Neural progenitor cell (in vitro differentiated cells): Measurements from ENCODE around the gene RAD51AP2. TPM values are rescaled to one million over a fixed set of nuclear protein-coding genes. Genes with fewer than 3 reads are reported as not detected.

Experiments used
- DNase-seq: peaks from one replicate; pipeline ENCODE4 v3.0.0-alpha.2; 2016; ENCODE audit warnings: low spot score
- H2AFZ ChIP-seq: fragments of 200-600 bp; sonication (generic); replicated peaks from 2 replicates; pipeline ENCODE4 v1.6.1; 2016; ENCODE audit warnings: antibody characterized with exemption
- H3F3A ChIP-seq: fragments of 200-600 bp; sonication (generic); 2 replicates; pipeline ENCODE4 v1.6.1; 2016; ENCODE audit warnings: antibody characterized with exemption, low read depth
- H3K27ac ChIP-seq: fragments of 200-600 bp; sonication (generic); 2 replicates; pipeline ENCODE4 v1.5.1; 2016; ENCODE audit warnings: mild to moderate bottlenecking
- H3K27me3 ChIP-seq: fragments of 200-600 bp; sonication (generic); 2 replicates; pipeline ENCODE4 v1.6.1; 2016; ENCODE audit warnings: mild to moderate bottlenecking, moderate library complexity
- H3K36me3 ChIP-seq: fragments of 200-600 bp; sonication (generic); 2 replicates; pipeline ENCODE4 v1.5.1; 2016
- H3K4me1 ChIP-seq: fragments of 200-600 bp; sonication (generic); 2 replicates; pipeline ENCODE4 v1.6.1; 2016; ENCODE audit warnings: mixed run types
- H3K4me2 ChIP-seq: fragments of 200-600 bp; sonication (generic); 2 replicates; pipeline ENCODE4 v1.6.1; 2016
- H3K4me3 ChIP-seq: fragments of 200-600 bp; sonication (generic); 2 replicates; pipeline ENCODE4 v1.5.1; 2016
- H3K79me2 ChIP-seq: fragments of 200-600 bp; sonication (generic); 2 replicates; pipeline ENCODE4 v1.6.1; 2016; ENCODE audit warnings: low read depth
- H3K9ac ChIP-seq: fragments of 200-600 bp; sonication (generic); 2 replicates; pipeline ENCODE4 v1.6.1; 2016
- H3K9me3 ChIP-seq: fragments of 200-600 bp; sonication (generic); 2 replicates; pipeline ENCODE4 v1.5.1; 2016; ENCODE audit warnings: low read depth
- H4K20me1 ChIP-seq: fragments of 200-600 bp; sonication (generic); 2 replicates; pipeline ENCODE4 v1.6.1; 2016; ENCODE audit warnings: low read depth
- H3K27ac Mint-ChIP-seq: 3 replicates; pipeline ENCODE4 v1.8.0; 2021; ENCODE audit warnings: mixed read lengths
- H3K27me3 Mint-ChIP-seq: 2 replicates; pipeline ENCODE4 v1.8.0; 2022; ENCODE audit warnings: low read depth, mild to moderate bottlenecking, inconsistent platforms, moderate library complexity, mixed read lengths; ENCODE audit not compliant: insufficient read depth
- H3K36me3 Mint-ChIP-seq: 3 replicates; pipeline ENCODE4 v1.8.0; 2021; ENCODE audit warnings: mixed read lengths
- H3K4me1 Mint-ChIP-seq: 3 replicates; pipeline ENCODE4 v1.8.0; 2021; ENCODE audit warnings: mixed read lengths
- H3K4me3 Mint-ChIP-seq: 3 replicates; pipeline ENCODE4 v1.8.0; 2021; ENCODE audit warnings: mild to moderate bottlenecking, moderate library complexity, mixed read lengths
- H3K9me3 Mint-ChIP-seq: 3 replicates; pipeline ENCODE4 v1.8.0; 2020; ENCODE audit warnings: mixed read lengths
- EZH2 ChIP-seq: fragments of 200-600 bp; sonication (generic); IDR thresholded peaks from 2 replicates; pipeline ENCODE4 v1.6.1; 2017; ENCODE audit warnings: antibody characterized with exemption, mild to moderate bottlenecking, moderate library complexity
- EZH2phosphoT487 ChIP-seq: fragments of 200-600 bp; sonication (generic); IDR thresholded peaks from 2 replicates; pipeline ENCODE4 v1.6.1; 2017; ENCODE audit warnings: antibody characterized with exemption
- total RNA-seq: library from RNA; depleted of rRNA; stranded (reverse); fragments of >200 nt; gene quantifications from 2 replicates; pipeline ENCODE4 v1.2.3, GENCODE V29; 2015; ENCODE audit warnings: low replicate concordance
- TF ChIP-seq, protein P1 (sequence below): fragments of 200-600 bp; sonication (generic); IDR thresholded peaks from 2 replicates; pipeline ENCODE4 v1.5.1; 2017; ENCODE audit warnings: antibody characterized with exemption, mild to moderate bottlenecking

Gene RAD51AP2
- total RNA-seq, 1 donor from 2014 or later, result 1.2 TPM

GRCh38 chr2:17522303-17522702 is 4.1 kb upstream of the RAD51AP2 start:
- TF ChIP-seq, protein P1, sequence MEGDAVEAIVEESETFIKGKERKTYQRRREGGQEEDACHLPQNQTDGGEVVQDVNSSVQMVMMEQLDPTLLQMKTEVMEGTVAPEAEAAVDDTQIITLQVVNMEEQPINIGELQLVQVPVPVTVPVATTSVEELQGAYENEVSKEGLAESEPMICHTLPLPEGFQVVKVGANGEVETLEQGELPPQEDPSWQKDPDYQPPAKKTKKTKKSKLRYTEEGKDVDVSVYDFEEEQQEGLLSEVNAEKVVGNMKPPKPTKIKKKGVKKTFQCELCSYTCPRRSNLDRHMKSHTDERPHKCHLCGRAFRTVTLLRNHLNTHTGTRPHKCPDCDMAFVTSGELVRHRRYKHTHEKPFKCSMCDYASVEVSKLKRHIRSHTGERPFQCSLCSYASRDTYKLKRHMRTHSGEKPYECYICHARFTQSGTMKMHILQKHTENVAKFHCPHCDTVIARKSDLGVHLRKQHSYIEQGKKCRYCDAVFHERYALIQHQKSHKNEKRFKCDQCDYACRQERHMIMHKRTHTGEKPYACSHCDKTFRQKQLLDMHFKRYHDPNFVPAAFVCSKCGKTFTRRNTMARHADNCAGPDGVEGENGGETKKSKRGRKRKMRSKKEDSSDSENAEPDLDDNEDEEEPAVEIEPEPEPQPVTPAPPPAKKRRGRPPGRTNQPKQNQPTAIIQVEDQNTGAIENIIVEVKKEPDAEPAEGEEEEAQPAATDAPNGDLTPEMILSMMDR, result no peak
- TF ChIP-seq EZH2 (no peak), EZH2phosphoT487 (no peak)
- no peak overlapping the region for H3K4me3 Mint-ChIP-seq
- Histone ChIP-seq H3K36me3 (no peaks in the 10 kb centered on the region), H3F3A (peaks cover 9% of the 10 kb centered on the region), H3K79me2 (no peaks in the 10 kb centered on the region), H3K4me2 (no peak overlapping the region), H3K4me1 (peaks cover 13% of the 10 kb centered on the region), H3K4me3 (no peak overlapping the region), H3K9ac (no peak overlapping the region), H3K27me3 (no peaks in the 10 kb centered on the region), H3K27ac (no peak overlapping the region), H4K20me1 (no peaks in the 10 kb centered on the region), H2AFZ (no peak overlapping the region), H3K9me3 (no peaks in the 10 kb centered on the region)
- no peaks in the 10 kb centered on the region for H3K36me3 Mint-ChIP-seq
- no peak overlapping the region for H3K27ac Mint-ChIP-seq
- no peaks in the 10 kb centered on the region for H3K9me3 Mint-ChIP-seq
- peaks cover 9% of the 10 kb centered on the region for H3K4me1 Mint-ChIP-seq
- H3K27me3 Mint-ChIP-seq, result no peaks in the 10 kb centered on the region
- DNase-seq, result no peak

GRCh38 chr2:17521621-17522020 is 3.4 kb upstream of the RAD51AP2 start:
- Histone ChIP-seq H3K27ac (no peak overlapping the region), H2AFZ (no peak overlapping the region), H3K79me2 (no peaks in the 10 kb centered on the region), H3K4me2 (no peak overlapping the region), H3K4me3 (no peak overlapping the region), H3K36me3 (no peaks in the 10 kb centered on the region), H4K20me1 (no peaks in the 10 kb centered on the region), H3K27me3 (no peaks in the 10 kb centered on the region), H3K9me3 (no peaks in the 10 kb centered on the region), H3F3A (peaks cover 10% of the 10 kb centered on the region), H3K4me1 (peaks cover 17% of the 10 kb centered on the region), H3K9ac (no peak overlapping the region)
- Mint-ChIP-seq H3K4me3 (no peak overlapping the region), H3K36me3 (no peaks in the 10 kb centered on the region), H3K9me3 (no peaks in the 10 kb centered on the region), H3K27me3 (no peaks in the 10 kb centered on the region), H3K27ac (no peak overlapping the region), H3K4me1 (peaks cover 9% of the 10 kb centered on the region)
- TF ChIP-seq, protein P1, result no peak
- TF ChIP-seq EZH2 (no peak), EZH2phosphoT487 (no peak)
- no peak for DNase-seq

GRCh38 chr2:17520761-17521160 is 2.5 kb upstream of the RAD51AP2 start:
- H3K27me3 ChIP-seq, result no peaks in the 10 kb centered on the region
- no peaks in the 10 kb centered on the region for H3K9me3 ChIP-seq
- H3K4me2 ChIP-seq, result no peak overlapping the region
- DNase-seq, result no peak
- H3K79me2 ChIP-seq, result no peaks in the 10 kb centered on the region
- Mint-ChIP-seq H3K9me3 (no peaks in the 10 kb centered on the region), H3K36me3 (no peaks in the 10 kb centered on the region), H3K4me1 (peaks cover 9% of the 10 kb centered on the region), H3K27ac (no peak overlapping the region), H3K4me3 (no peak overlapping the region), H3K27me3 (no peaks in the 10 kb centered on the region)
- no peak overlapping the region for H3K4me3 ChIP-seq
- no peak overlapping the region for H3K9ac ChIP-seq
- H3F3A ChIP-seq, result peaks cover 10% of the 10 kb centered on the region
- TF ChIP-seq EZH2phosphoT487 (no peak), EZH2 (no peak)
- TF ChIP-seq, protein P1, result no peak
- no peak overlapping the region for H3K27ac ChIP-seq
- no peaks in the 10 kb centered on the region for H3K36me3 ChIP-seq
- no peak overlapping the region for H2AFZ ChIP-seq
- no peaks in the 10 kb centered on the region for H4K20me1 ChIP-seq
- H3K4me1 ChIP-seq, result peaks cover 17% of the 10 kb centered on the region
